K562 (cell line): ENCODE results near the gene NEK1. TPM values are rescaled to one million over a fixed set of nuclear protein-coding genes. Genes with fewer than 3 reads are reported as not detected.

Experiments
- BCOR ChIP-seq: fragments of 450-650 bp; IDR thresholded peaks from 2 replicates; pipeline ENCODE4 v1.6.1; 2016
- BDP1 ChIP-seq: IDR thresholded peaks from 3 replicates; pipeline ENCODE4 v1.6.1; 2011; ENCODE audit not compliant: insufficient read length, insufficient read depth
- ETS1 ChIP-seq: conservative IDR thresholded peaks from 2 replicates; pipeline ENCODE4 v1.6.1; 2011; ENCODE audit warnings: low read depth, mild to moderate bottlenecking, low read length; ENCODE audit not compliant: control insufficient read depth
- GABPA ChIP-seq: fragments of 200-800 bp; sonication (Bioruptor generic); conservative IDR thresholded peaks from 2 replicates; pipeline ENCODE4 v1.6.1; 2016; ENCODE audit warnings: low read depth, missing genetic modification characterization, missing compliant biosample characterization
- GABPB2 ChIP-seq: fragments of 250-450 bp; sonication (Bioruptor Pico); conservative IDR thresholded peaks from 2 replicates; pipeline ENCODE4 v1.5.1; 2021; ENCODE audit warnings: mild to moderate bottlenecking
- HDAC1 ChIP-seq, 2 experiments: fragments of 450-650 bp; IDR thresholded peaks; 2 replicates each; pipeline ENCODE4 v1.6.1; 2016 to 2017; ENCODE audit warnings: inconsistent platforms in 1 of 2, mild to moderate bottlenecking in 1 of 2, moderate library complexity in 1 of 2
- ILF3 ChIP-seq: fragments of 450-650 bp; IDR thresholded peaks from 2 replicates; pipeline ENCODE4 v1.6.1; 2018; ENCODE audit warnings: antibody characterized with exemption, mild to moderate bottlenecking, moderate library complexity, borderline replicate concordance
- KDM2B ChIP-seq: fragments of 250-450 bp; sonication (Bioruptor Pico); IDR thresholded peaks from 2 replicates; pipeline ENCODE4 v1.8.0; 2021; ENCODE audit warnings: mild to moderate bottlenecking, moderate library complexity
- MECOM ChIP-seq: fragments of 250-450 bp; sonication (Bioruptor Pico); IDR thresholded peaks from 2 replicates; pipeline ENCODE4 v1.8.0; 2022; ENCODE audit warnings: inconsistent platforms
- NCOA6 ChIP-seq: fragments of 450-650 bp; IDR thresholded peaks from 2 replicates; pipeline ENCODE4 v1.6.1; 2017; ENCODE audit warnings: mild to moderate bottlenecking
- NFRKB ChIP-seq: fragments of 450-650 bp; IDR thresholded peaks from 2 replicates; pipeline ENCODE4 v1.6.1; 2016; ENCODE audit warnings: low read depth
- OTX1 ChIP-seq: fragments of 450-650 bp; formaldehyde crosslinking; IDR thresholded peaks from 2 replicates; pipeline ENCODE4 v1.4.0; 2022; ENCODE audit warnings: mild to moderate bottlenecking
- PRPF4 ChIP-seq: fragments of 200-400 bp; formaldehyde crosslinking; IDR thresholded peaks from one replicate; pipeline ENCODE4 v1.6.1; 2017; ENCODE audit warnings: low read length, low read depth, mild to moderate bottlenecking; ENCODE audit not compliant: insufficient read depth, poor library complexity, severe bottlenecking
- RBFOX2 ChIP-seq: fragments of 200-400 bp; formaldehyde crosslinking; IDR thresholded peaks from 2 replicates; pipeline ENCODE4 v1.6.1; 2017; ENCODE audit warnings: low read depth, mild to moderate bottlenecking, low read length, moderate library complexity
- SMAD3 ChIP-seq: fragments of 450-650 bp; formaldehyde crosslinking; conservative IDR thresholded peaks from 2 replicates; pipeline ENCODE4 v1.4.0; 2020; ENCODE audit warnings: mild to moderate bottlenecking
- SMARCC2 ChIP-seq: fragments of 450-650 bp; IDR thresholded peaks from 2 replicates; pipeline ENCODE4 v1.6.1; 2017; ENCODE audit warnings: antibody characterized with exemption, moderate library complexity, mild to moderate bottlenecking, low read depth
- TCF3 ChIP-seq: sonication (generic); formaldehyde crosslinking; IDR thresholded peaks from 2 replicates; pipeline ENCODE4 v1.4.0; 2020; ENCODE audit warnings: mild to moderate bottlenecking, missing genetic modification reagents
- TSHZ1 ChIP-seq: fragments of 250-450 bp; sonication (Bioruptor Pico); IDR thresholded peaks from 2 replicates; pipeline ENCODE4 v1.4.0; 2020; ENCODE audit warnings: mild to moderate bottlenecking, moderate library complexity
- WHSC1 ChIP-seq: IDR thresholded peaks from one replicate; pipeline ENCODE4 v1.6.1; 2012; ENCODE audit warnings: low read length, control low read depth, inconsistent platforms
- XRCC3 ChIP-seq: fragments of 450-650 bp; IDR thresholded peaks from 2 replicates; pipeline ENCODE4 v1.6.1; 2017; ENCODE audit warnings: mild to moderate bottlenecking, moderate library complexity
- ZBED1 ChIP-seq: IDR thresholded peaks from 2 replicates; pipeline ENCODE4 v1.6.1; 2014
- ZBTB2 ChIP-seq: fragments of 450-650 bp; IDR thresholded peaks from 2 replicates; pipeline ENCODE4 v1.6.1; 2016; ENCODE audit warnings: antibody characterized with exemption
- ZNF165 ChIP-seq: fragments of 250-450 bp; sonication (Bioruptor Pico); IDR thresholded peaks from 2 replicates; pipeline ENCODE4 v1.4.0; 2020; ENCODE audit warnings: borderline replicate concordance
- ZNF583 ChIP-seq: fragments of 250-450 bp; sonication (Bioruptor Pico); IDR thresholded peaks from 2 replicates; pipeline ENCODE4 v1.4.0; 2020
- ZNF586 ChIP-seq: fragments of 450-650 bp; formaldehyde crosslinking; conservative IDR thresholded peaks from 2 replicates; pipeline ENCODE4 v1.4.0; 2020; ENCODE audit warnings: mild to moderate bottlenecking, moderate library complexity
- polyA plus RNA-seq, 8 experiments: library from polyadenylated mRNA; depleted of rRNA in 4 of 8; stranded (reverse) in 5 of 8; unstranded in 3 of 8; fragments of >200 nt; fragmentation: Nextera tagmentation in 2 of 8; fragmentation: Illumina TruSeq in 1 of 8; extraction: Ambion mirVana in 2 of 8; extraction: Trizol in 1 of 8; gene quantifications; 2 replicates each; pipeline versions ENCODE4 v1.2.1 to v1.2.3, GENCODE V29; 2011 to 2014; ENCODE audit warnings: inconsistent platforms in 1 of 8, missing spikeins in 1 of 8
- total RNA-seq, 7 experiments: library from RNA; depleted of rRNA in 6 of 7; stranded (reverse); fragments of >200 nt in 6 of 7; fragmentation: Illumina TruSeq in 2 of 7; extraction: Trizol in 2 of 7; gene quantifications; 2 replicates each; pipeline versions ENCODE4 v1.2.1 to v1.2.3, GENCODE V29; 2011 to 2021; ENCODE audit warnings: low replicate concordance in 1 of 7

The NEK1 gene
- total and polyA plus RNA-seq, 9 of the 15 experiments (the other 6 are each of a cell fraction or from before 2014, with no cell fraction given) = 6.2 to 15.7 (median 10.3) TPM

- no peak for TF ChIP-seq TSHZ1
- TF ChIP-seq ETS1 = 0 out of 2 replicates have a peak, but pooled peaks have one; percentile 28
- TF ChIP-seq KDM2B (CRISPR knock-in tag) = no peak
- TF ChIP-seq PRPF4 = no peak
- TF ChIP-seq ILF3 = no peak; the same call in 1 of the 2 replicates
- no peak for TF ChIP-seq MECOM (CRISPR knock-in tag)
- TF ChIP-seq ZNF583 = no peak
- TF ChIP-seq ZNF586 (CRISPR knock-in tag) = no peak
- TF ChIP-seq HDAC1 (IDR thresholded peaks at IDR 0.05) = peak in 1 of 2 experiments; percentile 43; a peak in 1 of 4 replicates
- TF ChIP-seq SMAD3 (CRISPR knock-in tag) = no peak
- no peak for TF ChIP-seq WHSC1
- peak; percentile 70 for TF ChIP-seq GABPA (tag)
- peak; percentile 27; the same call in 1 of the 2 replicates for TF ChIP-seq ZBED1
- no peak for TF ChIP-seq ZNF165 (CRISPR knock-in tag)
- TF ChIP-seq ZBTB2 = peak; percentile 99
- no peak for TF ChIP-seq GABPB2 (CRISPR knock-in tag)
- TF ChIP-seq BCOR = peak; percentile 37; the same call in 1 of the 2 replicates
- TF ChIP-seq TCF3 (CRISPR knock-in tag) = peak; percentile 54
- TF ChIP-seq XRCC3 = no peak
- TF ChIP-seq RBFOX2 = peak; percentile 96
- no peak for TF ChIP-seq BDP1
- peak; percentile 97 for TF ChIP-seq NCOA6
- TF ChIP-seq OTX1 = no peak
- peak; percentile 82; the same call in 1 of the 2 replicates for TF ChIP-seq NFRKB
- TF ChIP-seq SMARCC2 = no peak; the same call in 1 of the 2 replicates
These were observed 7.8 kb upstream of the NEK1 start, which contains the start of gene CLCN3 (continued) for GRCh38 chr4:169619958-169620879.
